Astrocyte (in vitro differentiated cells and primary cell): Measurements from ENCODE around the gene CABCOCO1.

Experiments
- EZH2 ChIP-seq: IDR thresholded peaks from 2 replicates; pipeline ENCODE4 v1.6.1; 2012; ENCODE audit warnings: mild to moderate bottlenecking, low read length, inconsistent platforms; ENCODE audit not compliant: insufficient read depth
- TF ChIP-seq, protein P1 (sequence below): IDR thresholded peaks from 2 replicates; pipeline ENCODE4 v1.5.1; 2011; ENCODE audit warnings: low read depth, mild to moderate bottlenecking, inconsistent platforms, low read length, moderate library complexity; ENCODE audit not compliant: insufficient read depth

DNA sequence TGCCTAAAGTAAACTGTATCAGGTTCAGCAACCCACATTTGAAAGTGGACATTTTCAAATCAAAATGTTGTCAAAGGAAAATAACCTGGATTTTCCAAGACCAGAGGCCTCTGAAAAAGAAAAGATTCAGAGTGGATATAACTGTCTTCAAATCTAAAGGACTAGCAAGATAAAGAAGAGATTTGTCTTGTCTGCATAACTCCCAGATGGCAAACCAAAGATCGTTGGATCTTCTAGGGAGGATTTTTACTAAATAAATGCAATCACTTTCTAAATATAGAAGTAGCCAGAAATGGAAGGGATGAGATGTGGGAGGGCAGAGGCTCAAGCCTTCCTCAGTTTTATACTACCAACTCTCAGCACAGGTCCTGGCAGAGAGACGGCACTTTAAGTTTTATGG is 39.0 kb downstream of the CABCOCO1 start:
- TF ChIP-seq, protein P1, sequence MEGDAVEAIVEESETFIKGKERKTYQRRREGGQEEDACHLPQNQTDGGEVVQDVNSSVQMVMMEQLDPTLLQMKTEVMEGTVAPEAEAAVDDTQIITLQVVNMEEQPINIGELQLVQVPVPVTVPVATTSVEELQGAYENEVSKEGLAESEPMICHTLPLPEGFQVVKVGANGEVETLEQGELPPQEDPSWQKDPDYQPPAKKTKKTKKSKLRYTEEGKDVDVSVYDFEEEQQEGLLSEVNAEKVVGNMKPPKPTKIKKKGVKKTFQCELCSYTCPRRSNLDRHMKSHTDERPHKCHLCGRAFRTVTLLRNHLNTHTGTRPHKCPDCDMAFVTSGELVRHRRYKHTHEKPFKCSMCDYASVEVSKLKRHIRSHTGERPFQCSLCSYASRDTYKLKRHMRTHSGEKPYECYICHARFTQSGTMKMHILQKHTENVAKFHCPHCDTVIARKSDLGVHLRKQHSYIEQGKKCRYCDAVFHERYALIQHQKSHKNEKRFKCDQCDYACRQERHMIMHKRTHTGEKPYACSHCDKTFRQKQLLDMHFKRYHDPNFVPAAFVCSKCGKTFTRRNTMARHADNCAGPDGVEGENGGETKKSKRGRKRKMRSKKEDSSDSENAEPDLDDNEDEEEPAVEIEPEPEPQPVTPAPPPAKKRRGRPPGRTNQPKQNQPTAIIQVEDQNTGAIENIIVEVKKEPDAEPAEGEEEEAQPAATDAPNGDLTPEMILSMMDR, result no peak
- TF ChIP-seq EZH2, result no peak
